Mammary epithelial cell (primary cell): ENCODE data around the gene AMPD3.

Experiments used
- EZH2 ChIP-seq: IDR thresholded peaks from 2 replicates; pipeline ENCODE4 v1.6.1; 2012; ENCODE audit warnings: low read length, inconsistent platforms, borderline replicate concordance
- TF ChIP-seq, protein P1 (sequence below), 2 donors: IDR thresholded peaks in 1 of 2; conservative IDR thresholded peaks in 1 of 2; 2 replicates each; pipeline ENCODE4 v1.5.1; 2011 to 2012; ENCODE audit warnings: inconsistent platforms in 2 of 2, low read length in 2 of 2, mild to moderate bottlenecking in 2 of 2, control low read depth in 1 of 2, low read depth in 1 of 2; ENCODE audit not compliant: insufficient read depth in 1 of 2; ENCODE audit errors: extremely low read depth in 1 of 2

DNA sequence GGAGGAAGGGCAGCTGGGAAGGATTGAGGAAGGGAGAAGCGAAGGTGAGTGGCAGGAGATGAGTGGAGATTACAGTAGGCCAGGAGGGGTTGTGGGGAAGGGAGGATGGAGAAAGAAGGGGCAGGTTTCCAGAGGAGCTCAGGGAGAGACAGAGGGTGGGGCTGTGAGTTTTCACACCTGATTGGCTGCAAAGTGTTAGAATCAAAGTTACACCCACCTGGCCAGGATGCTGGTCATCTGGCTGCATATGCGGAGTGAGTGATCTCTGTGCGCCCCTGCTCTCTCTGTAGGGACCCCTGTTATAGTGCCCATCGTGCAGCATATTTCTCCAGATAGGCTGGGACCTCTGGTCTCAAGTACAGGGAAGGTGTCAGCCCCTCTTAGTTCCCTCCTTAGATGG lies 18.3 kb downstream of the AMPD3 start:
- TF ChIP-seq, protein P1, sequence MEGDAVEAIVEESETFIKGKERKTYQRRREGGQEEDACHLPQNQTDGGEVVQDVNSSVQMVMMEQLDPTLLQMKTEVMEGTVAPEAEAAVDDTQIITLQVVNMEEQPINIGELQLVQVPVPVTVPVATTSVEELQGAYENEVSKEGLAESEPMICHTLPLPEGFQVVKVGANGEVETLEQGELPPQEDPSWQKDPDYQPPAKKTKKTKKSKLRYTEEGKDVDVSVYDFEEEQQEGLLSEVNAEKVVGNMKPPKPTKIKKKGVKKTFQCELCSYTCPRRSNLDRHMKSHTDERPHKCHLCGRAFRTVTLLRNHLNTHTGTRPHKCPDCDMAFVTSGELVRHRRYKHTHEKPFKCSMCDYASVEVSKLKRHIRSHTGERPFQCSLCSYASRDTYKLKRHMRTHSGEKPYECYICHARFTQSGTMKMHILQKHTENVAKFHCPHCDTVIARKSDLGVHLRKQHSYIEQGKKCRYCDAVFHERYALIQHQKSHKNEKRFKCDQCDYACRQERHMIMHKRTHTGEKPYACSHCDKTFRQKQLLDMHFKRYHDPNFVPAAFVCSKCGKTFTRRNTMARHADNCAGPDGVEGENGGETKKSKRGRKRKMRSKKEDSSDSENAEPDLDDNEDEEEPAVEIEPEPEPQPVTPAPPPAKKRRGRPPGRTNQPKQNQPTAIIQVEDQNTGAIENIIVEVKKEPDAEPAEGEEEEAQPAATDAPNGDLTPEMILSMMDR (conservative IDR thresholded peaks at IDR 0.05 in 1 of 2, IDR thresholded peaks at IDR 0.05 in 1 of 2; ENCODE audit: extremely low read depth in 1 of 2, insufficient read depth in 1 of 2, low read depth in 1 of 2, low read length in 2 of 2) = no peak
- no peak for TF ChIP-seq EZH2
